ENCODE measurements around the gene MTAP.

MTAP gene

GRCh38 chr9:21982861-21983560, 180.6 kb downstream of the MTAP start:
- no peak for DNase-seq (ENCODE audit: low read depth)
- H3K4me3 ChIP-seq (ENCODE audit: control insufficient read depth, low read depth, low read length): no peak overlapping the region
- TF ChIP-seq CTCF (conservative IDR thresholded peaks at IDR 0.05; ENCODE audit: control insufficient read depth, insufficient read depth, low read depth, low read length): no peak

- no peak overlapping the region for H3K4me3 ChIP-seq (ENCODE audit: control insufficient read depth, low read depth, low read length)
- no peak for DNase-seq (ENCODE audit: low read depth)
- no peak for TF ChIP-seq CTCF (conservative IDR thresholded peaks at IDR 0.05; ENCODE audit: control insufficient read depth, insufficient read depth, low read depth, low read length)
Measured at GRCh38 chr9:21983561-21983935, 181.1 kb downstream of the MTAP start.

- no peak for TF ChIP-seq CTCF (conservative IDR thresholded peaks at IDR 0.05; ENCODE audit: control insufficient read depth, insufficient read depth, low read depth, low read length)
- H3K4me3 ChIP-seq (ENCODE audit: control insufficient read depth, low read depth, low read length): no peak overlapping the region
- no peak for DNase-seq (ENCODE audit: low read depth)
Measured at GRCh38 chr9:21984101-21984500, 181.7 kb downstream of the MTAP start.

GRCh38 chr9:21985964-21986667, 183.7 kb downstream of the MTAP start:
- no peak for TF ChIP-seq CTCF (conservative IDR thresholded peaks at IDR 0.05; ENCODE audit: control insufficient read depth, insufficient read depth, low read depth, low read length)

More at GRCh38 chr9:21985964-21986667, 183.7 kb downstream of the MTAP start:
- no peak for DNase-seq (ENCODE audit: low read depth)
- no peak overlapping the region for H3K4me3 ChIP-seq (ENCODE audit: control insufficient read depth, low read depth, low read length)
